GM23338 (cell line): ENCODE measurements around the gene SSH2. TPM values are rescaled to one million over a fixed set of nuclear protein-coding genes. Genes with fewer than 3 reads are reported as not detected.

Experiments
- ATAC-seq: fragments of 200-7000 bp; cut with Tn5 transposase; 3 replicates; pipeline ENCODE4 v1.9.1; 2020
- DNase-seq: peaks from one replicate; pipeline ENCODE4 v3.0.0-alpha.2; 2015; ENCODE audit warnings: low spot score
- H2AFZ ChIP-seq: fragments of 200-600 bp; sonication (generic); 2 replicates; pipeline ENCODE4 v1.8.0; 2016; ENCODE audit warnings: antibody characterized with exemption, mild to moderate bottlenecking, moderate library complexity
- H3F3A ChIP-seq: fragments of 200-600 bp; sonication (generic); replicated peaks from 2 replicates; pipeline ENCODE4 v1.8.0; 2017; ENCODE audit warnings: antibody characterized with exemption, mixed run types, low read depth
- H3K27ac ChIP-seq: fragments of 200-600 bp; sonication (generic); 2 replicates; pipeline ENCODE4 v1.6.1; 2016; ENCODE audit warnings: low read depth
- H3K27me3 ChIP-seq: fragments of 200-600 bp; sonication (generic); 2 replicates; pipeline ENCODE4 v1.8.0; 2016; ENCODE audit warnings: mild to moderate bottlenecking, mixed run types, moderate library complexity; ENCODE audit not compliant: insufficient read depth
- H3K36me3 ChIP-seq: fragments of 200-600 bp; sonication (generic); 2 replicates; pipeline ENCODE4 v1.8.0; 2016; ENCODE audit warnings: mild to moderate bottlenecking; ENCODE audit not compliant: insufficient read depth
- H3K4me1 ChIP-seq: fragments of 200-600 bp; sonication (generic); 2 replicates; pipeline ENCODE4 v1.8.0; 2016; ENCODE audit warnings: mild to moderate bottlenecking, moderate library complexity; ENCODE audit not compliant: insufficient read depth
- H3K4me2 ChIP-seq: fragments of 200-600 bp; sonication (generic); 2 replicates; pipeline ENCODE4 v1.7.1; 2017; ENCODE audit warnings: mixed run types
- H3K4me3 ChIP-seq: fragments of 200-600 bp; sonication (generic); 2 replicates; pipeline ENCODE4 v1.6.1; 2016; ENCODE audit warnings: mixed run types
- H3K79me2 ChIP-seq: fragments of 200-600 bp; sonication (generic); replicated peaks from 2 replicates; pipeline ENCODE4 v1.8.0; 2017; ENCODE audit warnings: mild to moderate bottlenecking; ENCODE audit not compliant: insufficient read depth
- H3K9me2 ChIP-seq: fragments of 200-600 bp; sonication (generic); 2 replicates; pipeline ENCODE4 v1.8.0; 2017; ENCODE audit not compliant: insufficient read depth
- H4K20me1 ChIP-seq: fragments of 200-600 bp; sonication (generic); replicated peaks from 2 replicates; pipeline ENCODE4 v1.8.0; 2017; ENCODE audit warnings: mild to moderate bottlenecking; ENCODE audit not compliant: insufficient read depth
- H3K27ac Mint-ChIP-seq: 2 replicates; pipeline ENCODE4 v1.8.0; 2020; ENCODE audit warnings: inconsistent platforms, mild to moderate bottlenecking, moderate library complexity, mixed read lengths
- H3K27me3 Mint-ChIP-seq: 3 replicates; pipeline ENCODE4 v1.8.0; 2022; ENCODE audit warnings: low read depth, mild to moderate bottlenecking, moderate library complexity, mixed read lengths, inconsistent platforms; ENCODE audit not compliant: insufficient read depth, poor library complexity
- H3K36me3 Mint-ChIP-seq: 3 replicates; pipeline ENCODE4 v1.8.0; 2021; ENCODE audit warnings: low read depth, mild to moderate bottlenecking, inconsistent platforms, moderate library complexity, mixed read lengths
- H3K4me1 Mint-ChIP-seq: 3 replicates; pipeline ENCODE4 v1.8.0; 2020; ENCODE audit warnings: mild to moderate bottlenecking, inconsistent platforms, mixed read lengths
- H3K4me3 Mint-ChIP-seq: 3 replicates; pipeline ENCODE4 v1.8.0; 2021; ENCODE audit warnings: moderate library complexity, mild to moderate bottlenecking, inconsistent platforms, mixed read lengths
- H3K9me3 Mint-ChIP-seq: 3 replicates; pipeline ENCODE4 v1.8.0; 2020; ENCODE audit warnings: moderate library complexity, mild to moderate bottlenecking, inconsistent platforms, mixed read lengths
- CTCF ChIP-seq, 2 experiments: fragments of 200-600 bp in 1 of 2; sonication (generic) in 1 of 2; conservative IDR thresholded peaks; 2 replicates each; pipeline versions ENCODE4 v1.5.1 to v1.6.1; 2016 to 2017; ENCODE audit warnings: antibody characterized with exemption in 2 of 2, low read depth in 2 of 2, mild to moderate bottlenecking in 2 of 2, moderate library complexity in 1 of 2
- ETS1 ChIP-seq: IDR thresholded peaks from 2 replicates; pipeline ENCODE4 v1.6.1; 2016; ENCODE audit warnings: antibody characterized with exemption
- EZH2 ChIP-seq: fragments of 200-600 bp; sonication (generic); IDR thresholded peaks from one replicate; pipeline ENCODE4 v1.8.0; 2017; ENCODE audit warnings: antibody characterized with exemption, mild to moderate bottlenecking, low read depth; ENCODE audit not compliant: unreplicated experiment
- NANOG ChIP-seq: IDR thresholded peaks from 2 replicates; pipeline ENCODE4 v1.6.1; 2016; ENCODE audit warnings: antibody characterized with exemption, borderline replicate concordance
- POLR2AphosphoS5 ChIP-seq: IDR thresholded peaks from 2 replicates; pipeline ENCODE4 v1.6.1; 2016; ENCODE audit warnings: antibody characterized with exemption, low read depth
- REST ChIP-seq: IDR thresholded peaks from one replicate; pipeline ENCODE4 v1.6.1; 2018; ENCODE audit warnings: antibody characterized with exemption; ENCODE audit not compliant: unreplicated experiment
- ZNF331 ChIP-seq: fragments of 250-450 bp; sonication (Bioruptor Pico); IDR thresholded peaks from 2 replicates; pipeline ENCODE4 v1.5.0; 2020; ENCODE audit warnings: low read depth, mild to moderate bottlenecking, moderate library complexity
- ZNF462 ChIP-seq: fragments of 250-450 bp; sonication (Bioruptor Pico); IDR thresholded peaks from 2 replicates; pipeline ENCODE4 v1.5.0; 2020; ENCODE audit warnings: mild to moderate bottlenecking, moderate library complexity
- polyA plus RNA-seq: library from polyadenylated mRNA; unstranded; fragments of >200 nt; fragmentation: Nextera tagmentation; extraction: Ambion mirVana; gene quantifications from 2 replicates; pipeline ENCODE4 v1.2.1, GENCODE V29; 2016
- total RNA-seq: library from RNA; depleted of rRNA; stranded (reverse); fragments of >200 nt; shearing (Covaris generic); gene quantifications from 2 replicates; pipeline ENCODE4 v1.2.3, GENCODE V29; 2014

Gene SSH2
- total and polyA plus RNA-seq, 2 experiments from 2014 or later, result 9.9 to 12.1 TPM

- Mint-ChIP-seq H3K9me3 (no peaks in the 10 kb centered on the region), H3K27ac (no peak overlapping the region), H3K4me1 (peaks cover 9% of the 10 kb centered on the region), H3K27me3 (no peaks in the 10 kb centered on the region), H3K4me3 (no peak overlapping the region), H3K36me3 (peaks cover 6% of the 10 kb centered on the region; the same call in 2 of the 3 replicates)
- no peaks in the 10 kb centered on the region for H3K4me1 ChIP-seq
- no peaks in the 10 kb centered on the region for H3K79me2 ChIP-seq
- no peaks in the 10 kb centered on the region for H3K27me3 ChIP-seq
- H3K4me2 ChIP-seq, result no peak overlapping the region
- TF ChIP-seq POLR2AphosphoS5 (no peak), EZH2 (no peak), REST (no peak)
- H4K20me1 ChIP-seq, result no peaks in the 10 kb centered on the region
- no peak for DNase-seq
- no peaks in the 10 kb centered on the region for H3K9me2 ChIP-seq
- no peak overlapping the region for H2AFZ ChIP-seq
- no peak overlapping the region for H3K4me3 ChIP-seq
- H3F3A ChIP-seq, result no peaks in the 10 kb centered on the region; the same call in 1 of the 2 replicates
- H3K27ac ChIP-seq, result no peak overlapping the region
- no peak for ATAC-seq
- H3K36me3 ChIP-seq, result no peaks in the 10 kb centered on the region
These were observed 299.3 kb downstream of the SSH2 start for GRCh38 chr17:29630630-29631193.

GRCh38 chr17:29629839-29630238 lies 300.2 kb downstream of the SSH2 start:
- Mint-ChIP-seq H3K9me3 (no peaks in the 10 kb centered on the region), H3K4me1 (peaks cover 14% of the 10 kb centered on the region), H3K4me3 (no peak overlapping the region), H3K27ac (no peak overlapping the region), H3K27me3 (peaks cover 3% of the 10 kb centered on the region), H3K36me3 (no peaks in the 10 kb centered on the region; the same call in 2 of the 3 replicates)
- Histone ChIP-seq H3K9me2 (no peaks in the 10 kb centered on the region), H3F3A (no peaks in the 10 kb centered on the region; the same call in 1 of the 2 replicates), H3K79me2 (no peaks in the 10 kb centered on the region), H2AFZ (no peak overlapping the region), H3K27me3 (no peaks in the 10 kb centered on the region), H3K36me3 (no peaks in the 10 kb centered on the region), H3K4me1 (no peaks in the 10 kb centered on the region; the same call in 1 of the 2 replicates), H3K27ac (no peak overlapping the region), H3K4me3 (no peak overlapping the region), H3K4me2 (no peak overlapping the region), H4K20me1 (no peaks in the 10 kb centered on the region)
- ATAC-seq (no peak), DNase-seq (no peak)
- TF ChIP-seq ETS1 (no peak), POLR2AphosphoS5 (no peak), ZNF331 (no peak), NANOG (no peak), ZNF462 (CRISPR knock-in tag) (no peak), CTCF (conservative IDR thresholded peaks at IDR 0.05; ENCODE audit: low read depth in 2 of 2) (no peak)
